HepG2 (cell line): ENCODE data around the gene CAMK2D. TPM values are rescaled to one million over a fixed set of nuclear protein-coding genes. Genes with fewer than 3 reads are reported as not detected.

Source experiments
- ATAC-seq: fragments of 200-7000 bp; cut with Tn5 transposase; 3 replicates; pipeline ENCODE4 v1.9.1; 2020; ENCODE audit warnings: mild to moderate bottlenecking, moderate library complexity
- BruUV-seq: library from RNA; stranded (reverse); fragments of 400-500 nt; replicated peaks from 2 replicates; lab custom pipeline; 2021; lab: Mats Ljungman, UMichigan
- CTCF ChIA-PET: fragments of 300-600 bp; formaldehyde crosslinking; extraction: SDS; loops from one replicate; lab custom pipeline; 2021; ENCODE audit warnings: low total read pairs, inconsistent platforms, low intra/inter-chr PET ratio; lab: Yijun Ruan, JAX
- POLR2A ChIA-PET: fragments of 350-600 bp; sonication (Branson Sonifier 250); formaldehyde crosslinking; loops from one replicate; lab custom pipeline; 2020; ENCODE audit warnings: antibody characterized with exemption, inconsistent platforms; lab: Yijun Ruan, JAX
- DNase-seq: peaks from one replicate; pipeline ENCODE4 v3.0.0-alpha.2; 2015; ENCODE audit warnings: low spot score
- FAIRE-seq: peaks from 3 replicates; lab custom pipeline; 2011; peaks lifted over from hg19 to GRCh38; lab: Jason Lieb, UNC
- H2AFZ ChIP-seq: one replicate; pipeline ENCODE4 v1.6.1; 2011; ENCODE audit warnings: low read length, inconsistent platforms
- H3K27ac ChIP-seq: fragments of 300-600 bp; 3 replicates; pipeline ENCODE4 v1.8.0; 2011; ENCODE audit warnings: mixed run types, mild to moderate bottlenecking, mixed read lengths, low read length, inconsistent platforms; ENCODE audit not compliant: insufficient read depth; ENCODE audit errors: extremely low read length
- H3K27me3 ChIP-seq, 2 experiments: fragments of 200-600 bp in 1 of 2; 2 replicates in 1 of 2; 3 replicates in 1 of 2; pipeline versions ENCODE4 v1.6.0 to v1.8.0; 2011; ENCODE audit warnings: low read length in 2 of 2, mild to moderate bottlenecking in 2 of 2, moderate library complexity in 2 of 2, inconsistent platforms in 1 of 2; ENCODE audit not compliant: insufficient read depth in 2 of 2, control insufficient read depth in 1 of 2
- H3K36me3 ChIP-seq, 2 experiments: fragments of 200-600 bp in 1 of 2; replicated peaks in 1 of 2; 2 replicates in 1 of 2; 3 replicates in 1 of 2; pipeline versions ENCODE4 v1.5.1 to v1.8.0; 2011; ENCODE audit warnings: low read length in 2 of 2, inconsistent platforms in 1 of 2; ENCODE audit not compliant: insufficient read depth in 2 of 2, control insufficient read depth in 1 of 2
- H3K4me1 ChIP-seq: 2 replicates; pipeline ENCODE4 v1.5.1; 2012; ENCODE audit warnings: low read length, inconsistent platforms; ENCODE audit not compliant: insufficient read depth
- H3K4me2 ChIP-seq: 2 replicates; pipeline ENCODE4 v1.6.0; 2011; ENCODE audit warnings: low read depth, low read length, inconsistent platforms
- H3K4me3 ChIP-seq, 3 experiments: fragments of 200-600 bp in 1 of 3; sonication (generic), shearing (Covaris generic) in 1 of 3; replicated peaks in 1 of 3; 2 replicates each; pipeline ENCODE4 v1.5.1; 2011 to 2016; ENCODE audit warnings: low read length in 3 of 3, inconsistent platforms in 2 of 3, low read depth in 2 of 3, mild to moderate bottlenecking in 2 of 3, control low read depth in 1 of 3, mixed read lengths in 1 of 3; ENCODE audit not compliant: insufficient read depth in 1 of 3
- H3K79me2 ChIP-seq: one replicate; pipeline ENCODE4 v1.6.1; 2011; ENCODE audit warnings: low read length, inconsistent platforms; ENCODE audit not compliant: insufficient read depth
- H3K9ac ChIP-seq: 2 replicates; pipeline ENCODE4 v1.6.0; 2011; ENCODE audit warnings: mild to moderate bottlenecking, low read depth, low read length, inconsistent platforms; ENCODE audit not compliant: insufficient read depth
- H3K9me3 ChIP-seq: 2 replicates; pipeline ENCODE4 v1.5.1; 2012; ENCODE audit warnings: mild to moderate bottlenecking, low read length
- H4K20me1 ChIP-seq: 2 replicates; pipeline ENCODE4 v1.6.0; 2011; ENCODE audit warnings: inconsistent platforms, mild to moderate bottlenecking, low read length, moderate library complexity; ENCODE audit not compliant: insufficient read depth
- AHDC1 ChIP-seq: sonication (generic); formaldehyde crosslinking; IDR thresholded peaks from 2 replicates; pipeline ENCODE4 v1.5.1; 2020; ENCODE audit warnings: mild to moderate bottlenecking, missing genetic modification reagents, borderline replicate concordance
- BATF2 ChIP-seq: sonication (generic); formaldehyde crosslinking; IDR thresholded peaks from 2 replicates; pipeline ENCODE4 v1.8.0; 2022; ENCODE audit warnings: mild to moderate bottlenecking, missing genetic modification reagents, moderate library complexity
- CSRNP2 ChIP-seq: sonication (generic); formaldehyde crosslinking; conservative IDR thresholded peaks from 2 replicates; pipeline ENCODE4 v1.8.0; 2022; ENCODE audit warnings: low read depth, missing genetic modification reagents
- KLF16 ChIP-seq, 2 experiments: sonication (generic) in 1 of 2; formaldehyde crosslinking in 1 of 2; IDR thresholded peaks; 2 replicates each; pipeline versions ENCODE4 v1.6.1 to v1.8.0; 2016 to 2023; ENCODE audit warnings: missing genetic modification reagents in 2 of 2, missing compliant biosample characterization in 1 of 2
- KLF9 ChIP-seq: IDR thresholded peaks from 2 replicates; pipeline ENCODE4 v1.6.1; 2016; ENCODE audit warnings: low read depth
- MTA3 ChIP-seq: sonication (generic); formaldehyde crosslinking; IDR thresholded peaks from 2 replicates; pipeline ENCODE4 v1.4.0; 2020; ENCODE audit warnings: missing genetic modification reagents
- MXI1 ChIP-seq: IDR thresholded peaks from 3 replicates; pipeline ENCODE4 v1.6.1; 2012; ENCODE audit warnings: low read depth, low read length, inconsistent platforms, borderline replicate concordance
- PBX3 ChIP-seq: sonication (generic); formaldehyde crosslinking; IDR thresholded peaks from 2 replicates; pipeline ENCODE4 v1.8.1; 2023; ENCODE audit warnings: missing genetic modification reagents, inconsistent platforms, borderline replicate concordance
- PLRG1 ChIP-seq: fragments of 450-650 bp; conservative IDR thresholded peaks from 2 replicates; pipeline ENCODE4 v1.6.1; 2016
- TERF1 ChIP-seq: sonication (generic); formaldehyde crosslinking; IDR thresholded peaks from 2 replicates; pipeline ENCODE4 v1.8.0; 2022; ENCODE audit warnings: mild to moderate bottlenecking, missing genetic modification reagents, moderate library complexity
- ZBTB2 ChIP-seq: sonication (generic); formaldehyde crosslinking; IDR thresholded peaks from 2 replicates; pipeline ENCODE4 v1.8.0; 2022; ENCODE audit warnings: low read depth, missing genetic modification reagents
- ZFP41 ChIP-seq: sonication (generic); formaldehyde crosslinking; IDR thresholded peaks from 2 replicates; pipeline ENCODE4 v1.4.0; 2020; ENCODE audit warnings: mild to moderate bottlenecking, missing genetic modification reagents, borderline replicate concordance
- WGBS: methylation state at CpG from one replicate; pipeline ENCODE4 v1.1.6; 2017; ENCODE audit warnings: low lambda C conversion rate; 5-methylcytosine and 5-hydroxymethylcytosine counted together
- in situ Hi-C: cut with HindIII; loops from 2 replicates; pipeline ENCODE4 v1.10.0; 2017; ENCODE audit warnings: low pct_unique_long_range_greater_than_20kb; ENCODE audit not compliant: extremely low pct_ligation_motif_present
- intact Hi-C: fragments of 100-400 bp; cut with micrococcal nuclease; formaldehyde crosslinking; loops from one replicate; pipeline ENCODE4 v1.10.0; 2022; ENCODE audit not compliant: unreplicated experiment
- polyA plus RNA-seq, 8 experiments: library from polyadenylated mRNA; depleted of rRNA in 3 of 8; stranded (reverse) in 7 of 8; unstranded in 1 of 8; fragments of >200 nt; fragmentation: Illumina TruSeq in 4 of 8; extraction: Trizol in 4 of 8; gene quantifications; 2 replicates each; pipeline versions ENCODE4 v1.2.1 to v1.2.3, GENCODE V29; 2011 to 2016; ENCODE audit warnings: low read depth in 4 of 8, missing spikeins in 1 of 8, mixed read lengths in 1 of 8; ENCODE audit not compliant: insufficient read depth in 1 of 8
- total RNA-seq, 5 experiments: library from RNA; depleted of rRNA; stranded (reverse); fragments of >200 nt; fragmentation: Illumina TruSeq; extraction: Trizol; gene quantifications; 2 replicates each; pipeline ENCODE4 v1.2.3, GENCODE V29; 2016; ENCODE audit warnings: low read depth in 1 of 5

Gene CAMK2D
- total and polyA plus RNA-seq, 2 of the 13 experiments (the other 11 are each of a cell fraction or from before 2014, with no cell fraction given) = 18.0 to 65.4 TPM

- FAIRE-seq = no peak
- Histone ChIP-seq H3K36me3 (peaks cover 3 to 19% of the 10 kb centered on the region in 2 experiments; a peak in 4 of 5 replicates), H3K4me2 (no peak overlapping the region), H3K4me1 (no peaks in the 10 kb centered on the region), H3K79me2 (no peaks in the 10 kb centered on the region), H3K27ac (no peak overlapping the region), H4K20me1 (no peaks in the 10 kb centered on the region), H3K9me3 (no peaks in the 10 kb centered on the region), H2AFZ (no peak overlapping the region), H3K27me3 (no peaks in the 10 kb centered on the region), H3K4me3 (no peak overlapping the region), H3K9ac (no peak overlapping the region)
- ChIA-PET POLR2A (no interaction called here), CTCF (no interaction called here)
- 94% methylated on average over 2 of the region's 2 CpGs for WGBS
- ATAC-seq = no peak
- no TSS peak for BruUV-seq
- in situ Hi-C loops = no loop called here
- no peak for DNase-seq
- intact Hi-C loops = no loop called here
- no peak for TF ChIP-seq ZBTB2 (CRISPR knock-in tag)
- TF ChIP-seq CSRNP2 (CRISPR knock-in tag) = no peak
- no peak for TF ChIP-seq TERF1 (CRISPR knock-in tag)
- TF ChIP-seq PBX3 (CRISPR knock-in tag) = no peak
- no peak for TF ChIP-seq MTA3
- TF ChIP-seq MXI1 = no peak
- no peak for TF ChIP-seq KLF16 (CRISPR knock-in tag; IDR thresholded peaks at IDR 0.05)
- TF ChIP-seq KLF9 = no peak
- no peak for TF ChIP-seq AHDC1 (CRISPR knock-in tag)
- no peak for TF ChIP-seq PLRG1
- no peak for TF ChIP-seq BATF2 (CRISPR knock-in tag)
- TF ChIP-seq ZFP41 (CRISPR knock-in tag) = no peak
Observed at GRCh38 chr4:113522433-113522832, 239.1 kb downstream of the CAMK2D start.
